ENCODE data around the gene CCDC73.
"Not testable (repeated sequence)": the region's sequence is repeated elsewhere in the genome, so short reads cannot be mapped to it uniquely, and the experiment has no call there.

Gene CCDC73

DNA sequence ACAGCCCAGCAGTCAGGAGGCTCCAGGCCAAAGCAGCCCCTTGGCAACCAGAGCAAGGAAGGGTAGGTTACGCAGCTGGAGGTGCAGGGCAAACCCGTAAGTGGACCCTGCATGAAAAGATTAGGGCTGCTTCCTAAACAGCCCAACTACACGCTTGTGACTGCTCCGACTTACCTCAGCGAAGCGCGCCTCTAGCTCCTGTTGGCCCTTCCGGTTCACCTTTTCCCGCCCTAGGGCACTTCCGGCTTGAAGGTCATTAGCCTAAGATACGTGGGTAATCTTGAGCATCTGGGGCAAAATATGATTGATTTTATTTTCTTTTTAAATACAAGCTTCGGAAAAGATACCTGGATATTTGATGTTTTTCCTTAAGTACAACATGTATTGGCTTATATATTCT is at the start of gene CCDC73:
CCDC73 (minus strand) TSS at position 224 of the 400 bp plus-strand sequence. CDS start 34,419 bp downstream, outside the sequence.
- no peak for DNase-seq

DNA sequence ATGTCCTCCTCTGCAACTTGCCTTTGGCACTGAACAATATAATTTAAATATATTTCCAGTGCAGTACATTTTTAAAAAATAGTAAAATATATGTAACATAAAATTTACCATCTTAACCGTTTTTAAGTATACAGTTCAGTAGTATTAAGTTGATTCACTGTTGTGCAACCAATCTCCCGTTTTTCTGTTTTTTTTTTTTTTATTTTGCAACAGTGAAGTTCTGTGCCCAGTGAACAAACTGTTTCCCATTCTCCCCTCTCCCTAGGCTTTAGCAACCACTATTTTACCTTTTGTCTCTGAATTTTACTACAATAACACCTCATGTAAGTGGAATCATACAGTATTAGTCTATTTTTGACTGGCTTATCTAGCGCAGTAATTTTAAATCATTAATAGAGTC is 49.1 kb upstream of the CCDC73 start:
- no peak for DNase-seq

- DNase-seq, result no peak
These were observed 46.1 kb upstream of the CCDC73 start for GRCh38 chr11:32840587-32840986.

DNA sequence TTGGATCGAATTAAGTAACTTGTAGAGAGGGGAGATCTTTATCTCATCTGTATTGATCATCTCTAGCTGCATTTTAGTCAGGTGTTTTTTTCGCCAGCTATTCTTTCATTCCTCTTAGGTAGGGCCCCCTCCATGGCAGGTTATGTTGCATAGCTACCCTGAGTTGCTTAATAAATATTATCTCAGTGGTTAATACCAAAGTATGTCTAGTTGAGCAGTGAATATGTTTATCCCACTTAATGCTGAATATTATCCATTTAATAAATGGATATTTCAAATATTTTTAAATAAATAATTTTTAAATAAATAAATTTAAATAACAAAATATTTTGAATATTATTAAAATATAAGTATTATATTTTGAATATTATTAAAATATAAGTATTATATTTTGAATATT is 44.8 kb upstream of the CCDC73 start:
- DNase-seq, result no peak

- no peak for DNase-seq
These were observed 44.2 kb upstream of the CCDC73 start for GRCh38 chr11:32838505-32839274.

DNA sequence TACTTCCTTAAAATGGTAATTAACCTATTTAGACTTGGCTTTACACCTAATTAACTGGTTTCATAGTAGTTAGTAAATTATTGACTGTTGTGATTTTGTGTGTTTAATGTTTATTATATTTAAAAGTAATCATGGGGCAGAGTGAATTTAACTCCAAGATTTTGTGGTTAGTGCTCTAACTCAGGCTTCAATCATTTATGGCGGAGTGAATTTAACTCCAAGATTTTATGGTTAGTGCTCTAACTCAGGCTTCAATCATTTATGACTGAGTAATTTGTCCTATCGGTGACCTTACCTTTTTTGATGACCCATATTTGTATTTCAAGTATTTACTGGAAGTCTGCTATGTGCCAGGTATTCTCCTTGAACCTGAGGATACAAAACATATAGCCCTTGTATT is 42.5 kb upstream of the CCDC73 start:
- no peak for DNase-seq

DNA sequence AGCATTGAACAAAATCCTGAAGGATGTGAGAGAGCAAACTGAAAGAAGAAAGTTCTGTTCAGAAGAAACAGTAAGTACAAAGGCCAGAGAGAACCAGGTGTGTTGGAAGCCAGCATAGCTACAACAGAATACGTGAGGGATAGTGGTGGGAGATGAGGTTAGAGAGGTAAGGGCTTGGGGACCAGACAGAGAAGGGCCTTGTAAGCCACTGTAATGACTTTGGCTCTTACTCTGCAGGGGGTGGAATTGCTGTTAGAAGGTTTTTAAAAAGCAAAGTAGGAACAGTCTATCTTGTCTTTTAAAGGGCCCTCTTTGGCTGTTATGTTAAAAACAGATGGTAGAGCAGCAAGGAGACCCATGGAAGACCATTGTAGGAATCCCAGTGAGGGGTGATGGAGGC is 39.5 kb upstream of the CCDC73 start:
- DNase-seq, result no peak

DNA sequence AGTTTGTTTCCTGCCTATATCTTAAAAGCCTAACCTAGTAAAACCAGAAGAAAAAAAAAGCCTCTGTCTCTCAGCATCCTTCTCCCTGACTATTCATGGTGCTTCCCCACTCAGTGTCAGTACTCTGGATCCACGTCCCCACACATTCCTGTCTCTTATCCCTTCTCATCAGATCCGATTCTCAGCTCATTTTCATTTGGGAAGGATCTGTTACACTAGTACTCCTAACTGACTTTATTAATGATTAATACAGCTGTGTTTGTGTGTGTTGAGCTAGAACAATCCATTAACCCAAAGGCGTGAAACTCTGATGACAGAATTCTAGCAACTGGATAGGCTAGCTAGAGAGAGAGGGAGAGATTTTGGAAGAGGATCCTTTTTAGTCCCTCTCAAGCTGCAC is 36.8 kb upstream of the CCDC73 start:
- DNase-seq, result no peak

DNA sequence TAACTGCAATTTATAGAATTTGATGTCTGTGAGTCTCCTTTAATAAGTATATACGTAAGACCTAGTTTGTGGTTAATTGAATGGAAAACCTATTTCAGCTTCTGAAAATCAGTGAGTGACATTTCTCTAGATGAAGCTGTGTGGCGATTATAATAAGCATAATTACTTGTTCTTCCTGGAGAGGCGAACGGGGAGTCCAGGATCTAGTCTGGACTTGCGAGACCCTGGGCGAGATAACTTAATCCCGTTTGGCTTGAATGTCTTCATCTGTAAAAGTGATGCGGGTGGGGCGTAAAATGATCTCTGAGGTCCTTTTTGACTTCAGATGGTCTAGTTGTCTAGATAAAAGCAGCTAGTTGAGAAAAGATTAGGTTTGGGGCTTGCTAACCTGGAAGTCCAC is 36.3 kb upstream of the CCDC73 start:
- DNase-seq, result no peak

DNA sequence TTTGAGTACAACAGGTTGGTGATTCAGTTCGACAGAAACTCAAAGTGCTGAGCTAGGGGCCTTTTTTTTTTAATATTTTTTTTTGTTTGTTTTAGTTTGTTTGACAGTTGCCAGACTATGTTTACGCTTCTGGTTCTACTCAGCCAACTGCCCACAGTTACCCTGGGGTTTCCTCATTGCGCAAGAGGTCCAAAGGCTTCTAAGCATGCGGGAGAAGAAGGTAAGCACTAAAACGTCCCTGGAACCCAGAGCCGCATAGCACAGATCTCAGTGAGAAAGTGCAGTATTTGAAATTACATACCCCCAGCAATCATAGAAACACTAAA is 35.9 kb upstream of the CCDC73 start:
- no peak for DNase-seq

DNA sequence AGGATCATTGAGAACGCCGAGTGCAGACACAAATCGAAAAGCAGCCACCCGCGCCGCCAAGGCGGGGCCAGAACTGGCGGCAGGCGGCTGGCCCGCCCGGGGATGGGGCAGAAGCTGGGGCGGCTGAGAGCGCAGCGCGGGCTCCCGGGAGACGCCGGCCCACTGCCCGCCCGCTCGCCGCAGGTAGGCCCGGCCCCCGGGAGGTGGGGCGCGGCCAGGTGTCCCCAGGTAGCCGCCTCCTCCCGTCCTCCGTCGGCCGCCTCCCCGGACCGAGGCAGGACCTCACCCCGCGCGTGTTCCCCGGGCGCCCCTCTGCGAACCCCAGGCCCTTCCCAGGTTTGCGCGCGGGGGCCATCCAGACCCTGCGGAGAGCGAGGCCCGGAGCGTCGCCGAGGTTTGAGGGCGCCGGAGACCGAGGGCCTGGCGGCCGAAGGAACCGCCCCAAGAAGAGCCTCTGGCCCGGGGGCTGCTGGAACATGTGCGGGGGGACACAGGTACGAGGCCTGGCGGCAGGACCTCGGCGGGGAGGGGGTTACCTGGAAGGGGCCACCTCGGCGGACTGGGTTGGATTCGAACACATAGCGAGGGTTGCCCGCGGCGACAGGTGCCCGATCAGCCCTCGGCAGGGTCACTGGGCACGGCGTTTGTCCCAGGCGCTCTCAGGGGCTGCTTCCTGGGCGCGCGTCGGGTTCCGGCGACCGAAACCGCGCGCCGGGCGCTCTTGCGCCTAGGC is 35.4 kb upstream of the CCDC73 start, which contains the start of gene PRRG4:
PRRG4 (plus strand) TSS at position 248 of the 733 bp plus-strand sequence. CDS start 603 bp downstream, outside the sequence.
- peak; percentile 79 for DNase-seq

GRCh38 chr11:32829157-32829679 is 34.8 kb upstream of the CCDC73 start:
- no peak for DNase-seq

DNA sequence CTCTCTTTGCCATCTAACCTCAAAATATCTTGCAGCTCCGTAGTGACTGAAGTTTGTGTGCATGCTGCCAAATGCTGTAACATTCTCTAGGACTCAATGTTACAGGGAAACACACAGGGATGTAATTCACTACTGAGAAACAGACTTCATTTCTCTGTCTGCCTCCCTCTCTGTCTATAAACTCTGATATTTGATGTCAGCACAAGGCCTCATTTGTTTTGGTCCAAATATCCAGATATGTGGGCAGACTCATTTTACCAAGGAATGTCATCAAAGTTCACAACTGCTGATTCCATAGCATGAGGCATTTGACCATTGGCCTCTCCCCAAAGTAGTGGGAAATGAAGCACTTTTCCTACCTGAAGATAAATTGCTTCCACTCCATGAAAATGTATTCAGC is 32.8 kb upstream of the CCDC73 start:
- DNase-seq, result no peak

- DNase-seq, result no peak
These were observed 31.7 kb upstream of the CCDC73 start for GRCh38 chr11:32826113-32826512.

DNA sequence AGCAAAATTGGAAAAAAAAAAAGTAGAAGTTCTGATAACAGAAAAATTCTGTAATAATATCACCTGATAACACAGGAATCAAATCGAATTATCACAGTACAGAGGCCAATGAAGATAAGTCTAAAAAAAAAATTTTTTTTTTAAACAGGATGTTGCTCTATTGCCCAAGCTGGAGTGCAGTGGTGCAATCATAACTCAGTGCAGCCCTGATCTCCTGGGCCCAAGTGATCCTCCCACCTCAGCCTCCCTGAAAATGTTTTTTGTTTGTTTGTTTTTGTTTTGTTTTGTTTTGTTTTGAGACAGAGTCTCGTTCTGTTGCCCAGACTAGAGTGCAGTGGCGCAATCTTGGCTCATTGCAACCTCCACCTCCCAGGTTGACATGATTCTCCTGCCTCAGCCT is 29.2 kb upstream of the CCDC73 start:
- DNase-seq, result not testable (repeated sequence)

- no peak for DNase-seq
These were observed 27.6 kb upstream of the CCDC73 start for GRCh38 chr11:32821917-32822560.

DNA sequence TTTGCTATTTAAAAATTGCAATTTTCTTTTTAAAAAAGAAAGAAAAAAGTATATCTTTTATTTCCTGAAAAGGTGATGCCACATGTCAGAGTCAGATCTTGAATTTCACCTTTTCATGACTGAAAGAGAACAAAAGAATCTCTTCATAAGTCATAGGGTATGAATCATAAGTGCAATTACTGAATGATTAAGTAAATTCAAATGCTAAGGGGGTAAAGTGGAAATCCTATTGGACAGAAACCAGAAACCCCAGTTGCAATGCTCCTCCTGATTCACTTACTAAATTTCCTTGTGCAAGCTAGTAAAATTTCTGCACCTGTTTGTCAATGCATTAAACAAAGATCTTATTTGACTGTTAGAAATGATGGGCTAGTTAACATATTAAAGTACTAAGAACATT is 27.1 kb upstream of the CCDC73 start:
- DNase-seq, result no peak

DNA sequence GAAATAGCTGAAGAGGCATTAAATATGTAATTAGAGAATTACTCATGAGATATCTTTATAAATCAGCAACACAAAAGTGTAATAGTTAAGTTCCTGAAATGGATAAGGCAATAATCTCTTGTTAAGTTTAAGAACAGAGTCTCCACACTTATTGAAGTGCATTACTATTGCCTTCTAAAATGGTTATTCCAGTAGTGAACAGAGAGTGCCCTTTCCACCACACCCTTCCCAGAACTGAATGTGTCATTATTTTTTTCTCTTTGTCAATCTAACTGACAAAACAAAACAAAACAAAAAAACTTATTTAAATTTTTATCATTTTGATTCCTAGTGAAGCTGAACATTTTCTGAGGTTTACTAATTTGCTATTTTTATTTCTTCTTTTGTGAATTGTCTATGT is 26.0 kb upstream of the CCDC73 start:
- DNase-seq, result no peak

DNA sequence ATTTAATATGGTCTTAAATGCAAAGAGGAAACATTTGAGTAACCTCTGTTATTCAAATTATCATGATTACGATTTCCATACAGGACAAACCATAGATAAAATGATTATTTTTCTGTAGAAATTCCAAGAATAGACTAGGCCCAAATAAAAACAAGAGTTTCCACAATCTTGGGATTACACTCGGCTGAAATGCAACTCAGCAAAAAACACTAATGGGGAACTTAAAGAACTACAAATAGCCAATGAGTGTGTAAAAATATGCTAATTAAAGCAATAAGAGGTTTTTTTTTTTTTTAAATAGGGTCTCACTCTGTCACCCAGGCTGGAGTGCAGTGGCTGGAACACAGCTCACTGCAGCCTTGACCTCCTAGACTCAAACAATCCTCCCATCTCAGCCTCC is 24.7 kb upstream of the CCDC73 start:
- no peak for DNase-seq

DNA sequence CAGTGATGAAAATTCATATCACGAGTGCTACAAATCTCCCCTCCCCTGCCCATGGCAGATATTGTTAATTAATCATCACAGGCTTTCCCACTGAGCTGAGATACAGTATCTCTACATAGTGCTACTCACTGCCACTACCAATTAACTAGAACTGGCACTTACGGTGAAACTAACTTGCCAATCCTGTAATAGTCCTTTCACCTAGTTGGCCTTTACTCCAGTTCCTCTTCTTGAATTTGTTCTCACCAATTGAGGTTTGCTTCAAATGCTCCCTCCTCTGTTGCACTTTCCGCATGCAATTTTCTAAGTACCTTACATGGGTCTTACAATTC is 23.4 kb upstream of the CCDC73 start:
- DNase-seq, result no peak

- DNase-seq, result no peak
These were observed 22.9 kb upstream of the CCDC73 start for GRCh38 chr11:32817181-32817851.

- peak; percentile 66 for DNase-seq
These were observed 14.9 kb upstream of the CCDC73 start for GRCh38 chr11:32809313-32809712.

GRCh38 chr11:32796425-32796824 is 2.0 kb upstream of the CCDC73 start:
- no peak for DNase-seq
